ENCODE data around the gene RNF166. TPM values are rescaled to one million over a fixed set of nuclear protein-coding genes. Genes with fewer than 3 reads are reported as not detected.

Gene RNF166
- total RNA-seq, 2 donors from 2014 or later, result 24.2 to 27.2 TPM

GRCh38 chr16:88723507-88723887, 17.3 kb upstream of the RNF166 start:
- Mint-ChIP-seq H3K4me1 (no peaks in the 10 kb centered on the region), H3K36me3 (ENCODE audit: low read depth) (peaks cover 20% of the 10 kb centered on the region), H3K4me3 (no peak overlapping the region), H3K9me3 (no peaks in the 10 kb centered on the region), H3K27ac (no peak overlapping the region), H3K27me3 (ENCODE audit: insufficient read depth) (no peaks in the 10 kb centered on the region)
- no peak for DNase-seq
- Histone ChIP-seq H3K27ac (ENCODE audit: low read depth, low read length) (no peak overlapping the region), H3K4me1 (ENCODE audit: control insufficient read depth, insufficient read depth, low read length) (no peaks in the 10 kb centered on the region), H3K4me3 (ENCODE audit: low read length) (no peak overlapping the region), H3K27me3 (ENCODE audit: control insufficient read depth, insufficient read depth, low read length, poor library complexity, severe bottlenecking) (no peaks in the 10 kb centered on the region), H3K36me3 (ENCODE audit: control insufficient read depth, insufficient read depth, low read length) (peaks cover 3% of the 10 kb centered on the region), H3K9me3 (ENCODE audit: control insufficient read depth, low read length) (no peaks in the 10 kb centered on the region), H3K9ac (ENCODE audit: extremely low read depth, low read length, poor library complexity, severe bottlenecking) (no peak overlapping the region)
- TF ChIP-seq CTCF (conservative IDR thresholded peaks at IDR 0.05), result no peak
- 82 to 93% methylated on average over 7 to 8 of the region's 8 CpGs for WGBS, 2 experiments (ENCODE audit: insufficient coverage in 1 of 2, insufficient read length in 1 of 2)

- Histone ChIP-seq H3K27me3 (ENCODE audit: control insufficient read depth, insufficient read depth, low read length, poor library complexity, severe bottlenecking) (no peaks in the 10 kb centered on the region), H3K4me1 (ENCODE audit: control insufficient read depth, insufficient read depth, low read length) (no peaks in the 10 kb centered on the region), H3K9me3 (ENCODE audit: control insufficient read depth, low read length) (no peaks in the 10 kb centered on the region), H3K4me3 (ENCODE audit: low read length) (no peak overlapping the region), H3K36me3 (ENCODE audit: control insufficient read depth, insufficient read depth, low read length) (peaks cover 6% of the 10 kb centered on the region), H3K27ac (ENCODE audit: low read depth, low read length) (no peak overlapping the region), H3K9ac (ENCODE audit: extremely low read depth, low read length, poor library complexity, severe bottlenecking) (no peak overlapping the region)
- Mint-ChIP-seq H3K27ac (no peak overlapping the region), H3K9me3 (no peaks in the 10 kb centered on the region), H3K4me1 (no peaks in the 10 kb centered on the region), H3K27me3 (ENCODE audit: insufficient read depth) (no peaks in the 10 kb centered on the region), H3K4me3 (no peak overlapping the region), H3K36me3 (ENCODE audit: low read depth) (peaks cover 25% of the 10 kb centered on the region)
- TF ChIP-seq CTCF (conservative IDR thresholded peaks at IDR 0.05), result no peak
- WGBS, 2 experiments (ENCODE audit: insufficient coverage in 1 of 2, insufficient read length in 1 of 2), result 90 to 93% methylated on average over 11 to 39 of the region's 39 CpGs
- DNase-seq, result peak; percentile 68
Measured at GRCh38 chr16:88722784-88723506, 16.7 kb upstream of the RNF166 start.

- no peak overlapping the region for H3K4me3 Mint-ChIP-seq
- Histone ChIP-seq H3K36me3 (ENCODE audit: control insufficient read depth, insufficient read depth, low read length) (peaks cover 13% of the 10 kb centered on the region), H3K27ac (ENCODE audit: low read depth, low read length) (no peak overlapping the region), H3K27me3 (ENCODE audit: control insufficient read depth, insufficient read depth, low read length, poor library complexity, severe bottlenecking) (no peaks in the 10 kb centered on the region), H3K4me3 (ENCODE audit: low read length) (no peak overlapping the region), H3K9me3 (ENCODE audit: control insufficient read depth, low read length) (no peaks in the 10 kb centered on the region), H3K9ac (ENCODE audit: extremely low read depth, low read length, poor library complexity, severe bottlenecking) (no peak overlapping the region), H3K4me1 (ENCODE audit: control insufficient read depth, insufficient read depth, low read length) (no peaks in the 10 kb centered on the region)
- no peaks in the 10 kb centered on the region for H3K9me3 Mint-ChIP-seq
- 95 to 97% methylated on average over 36 to 61 of the region's 61 CpGs for WGBS, 2 experiments (ENCODE audit: insufficient coverage in 1 of 2, insufficient read length in 1 of 2)
- no peaks in the 10 kb centered on the region for H3K27me3 Mint-ChIP-seq (ENCODE audit: insufficient read depth)
- no peak for DNase-seq
- H3K4me1 Mint-ChIP-seq, result no peaks in the 10 kb centered on the region
- H3K27ac Mint-ChIP-seq, result no peak overlapping the region
- TF ChIP-seq CTCF (conservative IDR thresholded peaks at IDR 0.05), result no peak
- peaks cover 28% of the 10 kb centered on the region for H3K36me3 Mint-ChIP-seq (ENCODE audit: low read depth)
Measured at GRCh38 chr16:88721815-88722755, 15.9 kb upstream of the RNF166 start.

All from endodermal cell (in vitro differentiated cells).